ENCODE measurements around the gene CALM3.

DNA sequence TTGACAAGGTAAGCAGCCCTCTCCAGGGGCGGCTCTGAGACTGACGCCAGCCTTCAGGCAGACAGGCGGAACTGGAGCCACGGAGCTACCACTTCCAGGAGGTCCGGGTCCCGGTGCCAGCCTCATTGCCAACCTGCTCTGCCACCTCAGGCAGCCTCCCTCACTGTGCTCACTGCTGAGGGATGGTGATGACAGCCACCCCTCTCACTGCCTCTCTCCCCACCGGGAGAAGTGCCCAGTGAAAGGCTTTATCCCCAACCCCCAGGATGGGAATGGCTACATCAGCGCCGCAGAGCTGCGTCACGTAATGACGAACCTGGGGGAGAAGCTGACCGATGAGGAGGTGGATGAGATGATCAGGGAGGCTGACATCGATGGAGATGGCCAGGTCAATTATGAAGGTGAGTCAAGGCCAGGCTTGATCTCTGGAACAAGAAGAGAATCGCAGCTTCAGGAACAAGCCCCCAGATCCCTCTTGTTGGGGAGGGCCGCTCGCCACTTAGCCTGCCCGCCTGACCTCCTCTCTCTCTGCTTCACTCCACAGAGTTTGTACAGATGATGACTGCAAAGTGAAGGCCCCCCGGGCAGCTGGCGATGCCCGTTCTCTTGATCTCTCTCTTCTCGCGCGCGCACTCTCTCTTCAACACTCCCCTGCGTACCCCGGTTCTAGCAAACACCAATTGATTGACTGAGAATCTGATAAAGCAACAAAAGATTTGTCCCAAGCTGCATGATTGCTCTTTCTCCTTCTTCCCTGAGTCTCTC is 7.6 kb downstream of the CALM3 start:
- TF ChIP-seq, protein P1, sequence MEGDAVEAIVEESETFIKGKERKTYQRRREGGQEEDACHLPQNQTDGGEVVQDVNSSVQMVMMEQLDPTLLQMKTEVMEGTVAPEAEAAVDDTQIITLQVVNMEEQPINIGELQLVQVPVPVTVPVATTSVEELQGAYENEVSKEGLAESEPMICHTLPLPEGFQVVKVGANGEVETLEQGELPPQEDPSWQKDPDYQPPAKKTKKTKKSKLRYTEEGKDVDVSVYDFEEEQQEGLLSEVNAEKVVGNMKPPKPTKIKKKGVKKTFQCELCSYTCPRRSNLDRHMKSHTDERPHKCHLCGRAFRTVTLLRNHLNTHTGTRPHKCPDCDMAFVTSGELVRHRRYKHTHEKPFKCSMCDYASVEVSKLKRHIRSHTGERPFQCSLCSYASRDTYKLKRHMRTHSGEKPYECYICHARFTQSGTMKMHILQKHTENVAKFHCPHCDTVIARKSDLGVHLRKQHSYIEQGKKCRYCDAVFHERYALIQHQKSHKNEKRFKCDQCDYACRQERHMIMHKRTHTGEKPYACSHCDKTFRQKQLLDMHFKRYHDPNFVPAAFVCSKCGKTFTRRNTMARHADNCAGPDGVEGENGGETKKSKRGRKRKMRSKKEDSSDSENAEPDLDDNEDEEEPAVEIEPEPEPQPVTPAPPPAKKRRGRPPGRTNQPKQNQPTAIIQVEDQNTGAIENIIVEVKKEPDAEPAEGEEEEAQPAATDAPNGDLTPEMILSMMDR (IDR thresholded peaks at IDR 0.05) = no peak
- no peak for TF ChIP-seq EZH2phosphoT487 (IDR thresholded peaks at IDR 0.05)
